HG03196 (cell line): ENCODE results near the gene KRT83.
A peak's percentile ranks its signal among the peaks of the same experiment; 100 is the strongest.
"Not testable (repeated sequence)": the region's sequence is repeated elsewhere in the genome, so short reads cannot be mapped to it uniquely, and the experiment has no call there.

Source experiments
- ATAC-seq: cut with Tn5 transposase; IDR thresholded peaks from one replicate; pipeline ENCODE4 v1.9.1; 2021; ENCODE audit not compliant: unreplicated experiment

KRT83 gene

DNA sequence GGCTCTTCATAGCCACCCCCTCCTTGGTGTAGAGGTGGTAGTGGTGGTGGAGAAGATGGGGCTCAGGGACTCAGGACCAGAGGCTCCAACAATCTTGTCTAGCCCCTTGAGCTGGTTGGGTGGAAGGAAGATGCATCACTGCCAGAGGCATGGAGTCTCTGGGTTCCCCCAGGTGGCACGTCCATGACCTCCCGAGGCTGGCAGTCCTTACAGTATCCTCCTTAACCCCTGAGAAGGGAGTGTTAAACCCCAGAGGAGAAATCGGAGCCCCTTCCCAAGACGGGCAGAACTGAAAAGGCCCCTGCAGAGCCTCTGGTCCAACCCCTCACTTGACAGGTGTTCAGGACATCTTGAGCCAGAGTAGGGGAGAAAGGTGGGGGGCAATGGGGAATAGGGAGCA, 9.1 kb downstream of the KRT83 start:
- no peak for ATAC-seq

DNA sequence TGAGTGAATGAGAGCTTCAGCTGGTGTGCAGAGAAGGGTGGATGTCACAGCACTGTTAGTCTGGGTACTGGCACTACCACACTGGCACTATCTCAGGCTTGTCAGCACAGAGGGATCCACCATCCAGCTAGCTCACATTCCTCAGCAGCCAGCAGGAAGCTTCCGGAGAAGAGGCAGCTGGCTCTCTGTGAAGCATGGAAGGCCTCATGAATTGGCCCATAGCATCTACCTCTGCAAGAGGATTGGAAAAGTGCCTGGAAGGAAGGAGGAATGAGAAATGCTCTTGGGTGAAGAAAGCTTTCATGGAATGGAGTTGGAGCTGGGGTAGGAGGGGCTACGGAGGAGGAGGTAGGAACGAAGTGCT, 9.9 kb downstream of the KRT83 start:
- no peak for ATAC-seq

DNA sequence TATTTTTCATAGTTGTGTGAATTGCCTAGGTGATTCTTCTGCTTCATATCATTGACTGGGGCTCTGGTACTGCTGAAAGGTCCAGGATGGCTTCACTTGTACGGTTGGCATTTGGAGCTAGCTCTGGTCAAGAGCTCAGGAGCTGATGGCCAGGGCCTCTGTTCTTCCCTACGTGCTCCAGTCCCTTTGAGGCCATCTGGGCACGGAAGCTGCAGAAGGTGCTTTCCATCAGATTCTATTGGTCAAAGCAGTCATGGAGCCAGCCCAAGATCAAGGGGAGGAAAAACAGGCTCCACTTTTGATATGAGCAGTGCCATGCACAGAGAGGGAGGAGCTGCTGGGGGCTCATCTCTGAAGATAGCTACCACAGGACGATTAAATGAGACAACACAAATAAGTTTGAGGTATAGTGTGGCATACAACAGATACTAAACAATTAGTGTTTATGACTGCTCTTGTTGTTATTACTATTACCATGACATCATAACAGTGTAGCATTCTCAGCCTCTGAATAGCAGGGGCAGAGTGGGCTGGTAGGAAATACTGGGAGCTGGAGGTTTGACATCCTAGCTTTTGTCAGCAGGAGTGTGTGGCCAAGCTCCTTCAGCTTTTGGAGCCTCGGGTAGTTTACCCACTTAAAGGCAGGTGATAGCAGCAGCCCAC, 10.4 kb downstream of the KRT83 start:
- no peak for ATAC-seq

DNA sequence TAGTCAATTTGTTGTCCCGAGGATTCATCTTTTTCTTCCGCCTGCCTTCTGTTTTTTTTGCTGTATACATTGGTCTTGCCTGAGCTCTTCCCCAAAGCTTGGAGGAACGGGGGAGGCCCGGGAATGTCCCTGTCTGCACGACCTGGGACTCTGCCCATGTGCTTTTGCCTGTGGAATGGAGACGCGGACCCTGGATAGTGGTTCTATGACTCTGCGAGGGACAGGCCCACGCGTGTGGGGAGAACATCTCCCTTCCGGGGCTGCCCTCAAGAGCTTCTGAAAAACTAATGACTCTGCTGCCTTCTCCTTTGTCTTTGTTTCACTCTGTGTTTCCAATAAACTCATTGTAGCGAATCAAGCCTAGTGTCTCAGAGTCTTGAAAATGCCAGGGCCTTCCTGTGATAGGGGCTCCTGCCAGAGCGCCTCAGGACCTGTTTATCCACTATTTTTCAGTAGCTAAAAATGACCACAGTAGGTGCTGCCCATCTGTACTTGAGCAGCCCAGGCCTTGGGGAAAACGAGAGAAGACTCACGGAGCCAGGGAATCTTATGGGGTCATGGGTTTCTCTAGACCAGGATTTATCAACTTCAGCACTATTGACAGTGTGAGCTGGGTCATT, 12.3 kb downstream of the KRT83 start:
- no peak for ATAC-seq

DNA sequence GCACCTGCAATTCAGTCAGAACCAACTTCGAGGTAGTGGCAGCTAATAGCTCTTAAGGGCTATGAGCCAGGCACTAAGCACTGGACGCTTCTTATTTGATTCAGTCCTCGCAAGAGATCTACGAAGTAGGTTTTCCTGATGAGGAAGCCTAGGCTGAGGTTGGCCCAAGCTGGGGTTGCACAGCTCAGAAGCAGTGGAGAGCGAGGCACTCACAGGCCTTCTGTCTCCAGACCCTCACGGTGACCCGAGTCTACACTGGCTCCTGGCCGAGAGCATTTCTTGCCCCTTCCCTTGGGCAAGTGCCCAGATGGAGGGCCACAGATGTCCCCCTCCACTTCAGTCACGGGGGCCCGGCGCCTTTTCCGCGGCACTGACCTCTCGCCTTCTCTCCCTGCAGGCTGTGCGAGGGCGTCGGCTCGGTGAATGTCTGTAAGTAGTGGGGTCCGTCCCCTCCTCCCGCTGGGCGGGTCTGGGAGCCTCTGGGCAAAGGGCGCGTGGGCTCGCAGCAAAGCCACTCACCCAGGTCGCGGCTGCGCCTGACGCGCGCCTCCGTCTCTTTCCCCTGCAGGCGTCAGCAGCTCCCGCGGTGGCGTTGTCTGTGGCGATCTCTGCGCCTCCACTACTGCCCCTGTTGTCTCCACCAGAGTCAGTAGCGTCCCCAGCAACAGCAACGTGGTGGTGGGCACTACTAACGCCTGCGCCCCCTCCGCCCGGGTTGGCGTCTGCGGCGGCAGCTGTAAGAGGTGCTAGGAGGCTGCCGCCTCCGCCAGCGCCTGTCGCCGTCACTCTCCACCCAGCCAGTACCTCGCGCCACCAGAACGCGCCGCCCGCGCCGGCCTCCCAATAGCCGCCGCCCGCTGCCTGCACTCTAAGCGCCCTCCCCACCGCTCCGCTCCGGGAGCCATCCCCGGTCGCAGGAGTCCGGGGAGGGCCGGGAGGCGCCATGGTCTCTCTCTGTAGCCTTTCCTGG, 13.1 kb downstream of the KRT83 start:
- no peak for ATAC-seq

DNA sequence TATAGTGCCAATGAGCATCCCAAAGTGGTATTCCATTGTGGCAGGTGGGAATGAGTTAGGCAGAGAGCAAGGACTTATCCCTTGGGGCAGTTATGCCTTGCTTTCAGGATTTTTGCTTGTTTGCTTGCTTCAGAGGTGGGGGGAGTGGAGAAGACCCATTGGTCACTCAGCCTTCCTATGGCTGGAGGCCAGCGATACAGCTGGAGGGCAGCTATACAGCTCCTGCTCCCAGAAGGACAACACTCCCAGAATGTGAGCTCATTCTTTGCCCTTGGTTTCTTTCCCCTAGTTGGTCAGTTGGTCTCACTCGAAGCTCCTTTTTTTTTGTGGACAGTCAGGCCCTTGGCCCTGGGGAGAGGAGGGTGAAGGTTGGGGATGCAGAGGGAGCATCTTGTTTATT, 14.5 kb downstream of the KRT83 start:
- no peak for ATAC-seq

DNA sequence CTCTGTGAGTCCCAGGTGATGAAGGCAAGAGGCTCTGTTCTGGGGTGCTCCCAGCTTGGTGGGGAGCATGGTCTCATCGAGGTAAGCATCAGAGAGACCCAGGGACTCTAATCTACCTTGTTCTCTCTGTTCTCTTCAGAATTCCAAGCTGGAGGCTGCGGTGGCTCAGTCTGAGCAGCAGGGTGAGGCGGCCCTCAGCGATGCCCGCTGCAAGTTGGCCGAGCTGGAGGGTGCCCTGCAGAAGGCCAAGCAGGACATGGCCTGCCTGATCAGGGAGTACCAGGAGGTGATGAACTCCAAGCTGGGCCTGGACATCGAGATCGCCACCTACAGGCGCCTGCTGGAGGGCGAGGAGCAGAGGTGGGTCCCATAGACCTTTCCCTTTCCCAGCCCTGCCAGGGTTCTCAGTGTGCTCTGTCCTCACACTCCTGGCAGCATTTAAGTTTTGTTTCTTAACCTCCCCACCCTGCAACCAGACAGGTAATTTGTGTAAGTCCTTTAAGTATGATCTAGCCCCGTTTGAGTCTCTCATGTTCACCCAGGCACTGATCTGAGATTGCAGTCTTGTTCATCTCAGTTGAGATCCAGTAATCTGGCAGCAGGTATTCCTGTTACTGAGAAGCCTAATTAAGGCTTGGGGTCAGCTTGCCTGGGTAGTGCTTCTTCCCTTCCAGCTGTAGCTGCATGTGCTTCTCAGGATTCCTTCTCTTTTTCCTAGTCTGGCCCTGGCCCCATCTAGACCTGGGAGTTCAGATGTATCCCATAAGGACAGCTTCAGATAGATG, 15.1 kb downstream of the KRT83 start:
- no peak for ATAC-seq

DNA sequence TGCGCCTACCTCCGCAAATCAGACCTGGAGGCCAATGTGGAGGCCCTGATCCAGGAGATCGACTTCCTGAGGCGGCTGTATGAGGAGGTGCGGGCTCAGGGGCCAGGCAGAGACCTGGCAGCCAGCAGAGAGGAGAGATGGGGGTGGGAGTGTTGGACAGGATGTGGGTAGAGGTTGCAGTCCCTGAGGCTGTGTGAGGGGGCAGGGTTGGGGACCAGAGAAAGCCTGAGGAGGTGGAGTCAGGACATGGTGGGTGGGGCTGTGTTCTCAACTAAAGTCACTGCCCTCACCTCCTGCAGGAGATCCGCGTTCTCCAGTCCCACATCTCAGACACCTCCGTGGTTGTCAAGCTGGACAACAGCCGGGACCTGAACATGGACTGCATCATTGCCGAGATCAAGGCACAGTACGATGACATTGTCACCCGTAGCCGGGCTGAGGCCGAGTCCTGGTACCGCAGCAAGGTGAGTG, 16.2 kb downstream of the KRT83 start:
- peak; percentile 85 for ATAC-seq

DNA sequence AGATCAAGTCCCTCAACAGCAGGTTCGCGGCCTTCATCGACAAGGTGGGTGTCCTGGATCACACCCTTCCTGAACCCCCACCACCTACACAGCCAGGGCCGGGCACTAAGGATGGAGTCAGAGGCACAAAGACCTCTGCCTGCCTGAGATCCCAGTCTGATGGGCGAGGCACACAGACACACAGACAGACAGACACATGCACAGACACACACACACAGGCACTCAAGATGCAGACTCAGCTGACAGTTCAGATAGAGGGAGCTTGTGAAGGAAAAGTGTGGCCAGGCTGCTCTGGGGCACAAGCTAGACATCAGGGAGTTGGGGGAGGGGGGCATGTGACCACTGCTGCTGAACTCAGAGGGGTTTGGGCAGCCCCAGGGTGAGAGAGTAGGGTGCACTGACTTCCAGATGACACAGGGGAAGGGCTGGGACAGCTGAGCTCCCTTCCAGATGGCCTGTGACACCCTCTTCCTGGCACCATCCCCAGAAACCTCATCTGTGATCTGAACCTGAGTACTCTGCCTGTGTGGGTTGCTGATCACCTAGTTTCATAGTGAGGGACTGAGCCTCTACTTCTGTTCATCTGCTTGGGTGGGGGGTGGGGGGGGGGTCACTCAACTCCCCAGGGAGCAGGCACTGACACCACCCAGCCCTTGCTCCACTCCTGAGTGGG, 18.8 kb downstream of the KRT83 start:
- ATAC-seq: not testable (repeated sequence)

DNA sequence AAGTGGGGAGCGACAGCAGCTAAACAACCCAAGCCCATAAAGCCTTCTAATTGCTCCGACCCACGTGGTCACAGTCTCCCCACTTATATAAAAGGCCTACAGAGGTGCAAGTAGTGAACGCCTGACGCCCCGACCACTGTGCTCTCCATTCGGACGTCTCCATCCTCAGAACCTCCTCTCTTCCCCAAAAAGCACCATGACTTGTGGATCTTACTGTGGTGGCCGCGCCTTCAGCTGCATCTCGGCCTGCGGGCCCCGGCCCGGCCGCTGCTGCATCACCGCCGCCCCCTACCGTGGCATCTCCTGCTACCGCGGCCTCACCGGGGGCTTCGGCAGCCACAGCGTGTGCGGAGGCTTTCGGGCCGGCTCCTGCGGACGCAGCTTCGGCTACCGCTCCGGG, 19.5 kb downstream of the KRT83 start:
- not testable (repeated sequence) for ATAC-seq

DNA sequence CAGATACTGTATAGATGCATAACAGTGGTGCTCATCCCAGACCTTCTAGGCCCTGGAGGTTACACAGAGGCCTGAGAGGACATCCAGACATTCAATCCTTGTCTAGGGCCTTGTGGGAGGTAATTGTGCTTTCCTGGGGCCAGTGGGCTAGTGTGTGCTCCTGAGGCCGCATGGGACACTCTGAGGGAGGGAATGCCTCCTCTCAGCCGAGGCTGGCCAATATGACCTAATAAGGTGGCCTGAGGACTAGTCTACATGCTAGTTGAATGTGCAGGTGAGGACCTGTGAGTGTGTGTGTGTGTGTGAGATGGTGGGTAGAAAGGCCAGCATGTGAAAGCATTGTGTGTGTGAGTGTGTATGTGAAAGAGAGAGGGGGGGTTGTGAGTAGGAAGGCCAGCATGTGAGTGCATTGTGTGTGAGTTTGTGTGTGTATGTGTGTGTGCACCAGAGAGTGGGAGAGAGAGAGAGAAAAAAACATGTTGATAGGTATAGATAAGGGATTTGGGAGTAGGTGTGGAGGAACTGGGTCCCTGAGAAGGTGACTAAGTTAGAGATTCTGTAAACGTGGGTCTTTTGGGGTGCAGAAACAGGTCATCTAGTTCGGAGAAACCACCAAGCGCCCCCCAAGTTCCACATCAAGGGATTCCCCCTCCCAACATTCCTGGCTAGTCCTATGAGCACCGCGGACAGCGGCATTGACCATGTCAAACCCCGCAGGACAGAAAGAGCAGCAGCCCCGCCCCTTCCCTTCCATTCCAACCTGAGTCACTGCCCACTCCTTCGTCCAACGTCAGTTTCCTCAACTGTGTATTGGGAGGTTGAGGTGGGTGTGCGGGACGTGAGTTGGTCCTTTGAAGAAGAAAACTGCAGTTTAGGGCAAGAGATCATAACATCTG, 20.2 kb downstream of the KRT83 start:
- ATAC-seq: no peak

DNA sequence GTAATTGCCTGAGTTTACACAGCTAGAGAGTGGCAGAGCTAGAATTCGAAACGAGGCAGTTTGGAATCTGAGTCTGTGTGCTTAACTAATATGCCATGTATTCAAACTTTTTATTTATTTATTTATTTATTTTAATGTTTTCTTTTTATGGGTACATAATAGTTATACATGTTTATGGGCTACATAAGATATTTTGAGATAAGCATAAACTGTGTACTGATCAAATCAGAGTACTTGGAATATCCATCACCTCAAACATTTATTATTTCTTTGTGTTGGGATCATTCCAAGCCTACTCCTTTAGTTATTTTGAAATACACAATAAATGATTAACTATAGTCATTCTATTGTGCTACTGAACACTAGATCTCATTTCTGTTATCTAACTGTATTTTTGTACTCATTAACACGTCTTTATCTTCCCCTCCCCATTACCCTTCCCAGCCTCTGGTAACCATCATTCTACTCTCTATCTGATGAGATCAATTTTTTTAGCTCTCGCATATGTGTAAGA, 22.5 kb downstream of the KRT83 start:
- ATAC-seq: no peak

DNA sequence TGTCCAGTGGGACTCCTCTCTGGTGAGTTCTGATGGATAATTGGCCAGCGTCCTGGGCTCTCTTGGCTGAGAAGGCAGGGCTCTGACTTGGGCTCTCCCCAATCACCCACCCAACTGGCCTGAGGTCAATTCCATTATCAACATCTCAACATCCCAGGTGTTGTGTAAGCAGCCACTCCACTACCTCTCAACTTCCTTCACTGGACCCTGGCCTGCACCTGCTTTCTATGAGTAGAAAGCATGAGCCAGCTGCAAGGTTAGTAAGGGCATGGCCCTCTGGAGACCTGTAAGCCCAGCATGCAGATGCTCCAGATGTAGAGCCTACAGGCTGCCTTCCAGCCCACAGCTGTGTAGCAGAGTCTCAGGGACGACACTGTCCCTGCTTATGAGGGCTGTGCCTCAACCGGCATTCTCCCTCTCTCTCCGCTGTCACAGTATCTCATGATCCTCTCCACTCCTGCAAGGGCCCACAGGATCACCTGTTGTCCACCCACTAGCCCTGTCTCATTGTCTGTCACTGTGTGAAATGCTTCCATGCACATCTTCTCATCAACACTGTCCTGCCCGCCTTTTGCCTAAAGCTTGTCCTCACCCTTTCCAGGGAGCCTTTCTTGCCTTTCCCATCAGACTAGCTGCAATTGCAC, 24.5 kb downstream of the KRT83 start:
- ATAC-seq: no peak

DNA sequence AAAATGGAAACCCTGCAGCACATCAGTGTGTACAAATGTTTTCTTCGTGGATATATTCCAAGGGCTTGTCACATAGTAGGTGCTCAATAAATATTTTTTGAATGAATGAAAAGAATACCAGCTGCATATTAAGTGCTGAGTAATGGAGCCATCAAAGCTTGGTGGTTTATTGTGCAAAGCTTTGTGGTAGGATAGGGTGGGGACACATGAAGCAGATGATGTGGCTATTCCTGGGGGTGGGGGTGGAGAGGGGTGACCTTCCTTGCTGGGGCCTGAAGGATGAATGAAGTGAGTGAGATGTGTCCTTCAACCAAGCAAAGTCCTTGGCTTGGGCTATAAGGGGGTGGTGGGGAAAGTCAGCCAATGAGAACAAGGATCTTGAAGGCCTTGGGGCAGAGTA, 25.5 kb downstream of the KRT83 start:
- no peak for ATAC-seq

DNA sequence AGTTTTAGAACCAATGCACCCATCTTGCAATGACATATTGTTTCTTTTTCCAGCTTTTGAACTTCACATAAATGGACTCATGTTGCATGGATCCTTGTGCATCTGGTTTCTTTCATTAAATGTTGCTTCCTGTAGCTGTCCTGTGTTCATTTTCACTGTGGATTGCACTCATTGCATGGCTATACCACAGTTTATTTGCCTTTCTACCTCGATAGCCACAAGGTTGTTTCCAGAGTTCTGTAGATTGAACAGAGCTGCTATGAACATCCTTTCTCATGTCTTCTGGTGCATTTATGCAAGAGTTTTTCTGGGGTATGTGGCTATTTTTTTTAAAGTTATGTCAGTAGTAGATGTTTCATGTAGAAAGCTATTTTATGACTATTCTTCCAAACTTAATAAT, 26.4 kb downstream of the KRT83 start:
- ATAC-seq: no peak

DNA sequence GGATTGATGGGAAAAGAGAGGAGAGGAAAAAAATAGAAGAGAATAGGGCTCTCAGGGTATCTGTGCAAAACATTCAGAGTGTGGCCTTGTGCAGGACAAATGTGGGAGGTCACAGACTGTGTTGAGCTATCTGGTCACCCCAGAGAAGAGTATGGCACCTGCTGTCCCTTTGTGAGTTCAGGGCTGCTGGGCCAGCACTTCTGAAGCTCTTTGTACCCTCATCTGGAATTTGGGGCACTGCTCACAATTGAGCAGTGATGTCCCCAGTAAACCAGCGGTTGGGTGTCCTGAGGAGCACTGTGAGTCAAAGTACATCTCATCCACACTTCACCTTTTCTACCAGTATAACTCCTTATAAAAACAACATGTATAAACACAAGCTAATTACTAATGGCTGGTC, 27.3 kb downstream of the KRT83 start:
- no peak for ATAC-seq

DNA sequence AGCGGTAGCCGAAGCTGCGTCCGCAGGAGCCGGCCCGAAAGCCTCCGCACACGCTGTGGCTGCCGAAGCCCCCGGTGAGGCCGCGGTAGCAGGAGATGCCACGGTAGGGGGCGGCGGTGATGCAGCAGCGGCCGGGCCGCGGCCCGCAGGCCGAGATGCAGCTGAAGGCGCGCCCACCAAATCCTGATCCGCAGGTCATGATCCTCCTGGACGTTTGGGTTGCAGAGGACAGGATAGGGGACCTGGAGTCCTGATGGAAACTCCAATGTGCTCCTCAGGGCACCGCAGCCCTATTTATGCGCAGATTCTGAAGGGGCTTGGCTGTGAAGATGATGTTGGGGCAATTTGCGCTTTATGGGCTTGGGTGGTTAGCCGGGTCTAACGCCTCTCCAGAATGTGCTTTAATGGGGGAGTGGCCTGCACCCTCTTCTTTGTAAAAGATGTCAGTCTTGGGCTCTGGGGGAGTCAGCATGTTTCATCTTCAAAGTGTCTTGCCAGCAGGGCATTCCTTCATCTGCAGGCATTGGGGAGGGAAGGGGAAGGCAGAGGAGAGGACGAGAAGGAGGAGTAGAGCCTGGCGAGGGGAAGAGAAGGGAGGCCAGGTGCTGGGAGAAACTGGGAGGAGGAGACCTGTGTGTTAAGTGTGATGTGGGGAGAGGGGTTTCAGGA, 29.8 kb downstream of the KRT83 start, which contains the start of gene KRT81:
TSS of gene KRT81 (minus strand) at position 268 of the 669 bp plus-strand sequence. CDS start at position 199, 69 bp downstream.
- no peak for ATAC-seq

DNA sequence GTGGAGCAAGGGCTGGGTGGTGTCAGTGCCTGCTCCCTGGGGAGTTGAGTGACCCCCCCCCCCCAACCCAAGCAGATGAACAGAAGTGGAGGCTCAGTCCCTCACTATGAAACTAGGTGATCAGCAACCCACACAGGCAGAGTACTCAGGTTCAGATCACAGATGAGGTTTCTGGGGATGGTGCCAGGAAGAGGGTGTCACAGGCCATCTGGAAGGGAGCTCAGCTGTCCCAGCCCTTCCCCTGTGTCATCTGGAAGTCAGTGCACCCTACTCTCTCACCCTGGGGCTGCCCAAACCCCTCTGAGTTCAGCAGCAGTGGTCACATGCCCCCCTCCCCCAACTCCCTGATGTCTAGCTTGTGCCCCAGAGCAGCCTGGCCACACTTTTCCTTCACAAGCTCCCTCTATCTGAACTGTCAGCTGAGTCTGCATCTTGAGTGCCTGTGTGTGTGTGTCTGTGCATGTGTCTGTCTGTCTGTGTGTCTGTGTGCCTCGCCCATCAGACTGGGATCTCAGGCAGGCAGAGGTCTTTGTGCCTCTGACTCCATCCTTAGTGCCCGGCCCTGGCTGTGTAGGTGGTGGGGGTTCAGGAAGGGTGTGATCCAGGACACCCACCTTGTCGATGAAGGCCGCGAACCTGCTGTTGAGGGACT, 30.6 kb downstream of the KRT83 start:
- not testable (repeated sequence) for ATAC-seq
